ENCODE data around the gene RUNX2.

DNA sequence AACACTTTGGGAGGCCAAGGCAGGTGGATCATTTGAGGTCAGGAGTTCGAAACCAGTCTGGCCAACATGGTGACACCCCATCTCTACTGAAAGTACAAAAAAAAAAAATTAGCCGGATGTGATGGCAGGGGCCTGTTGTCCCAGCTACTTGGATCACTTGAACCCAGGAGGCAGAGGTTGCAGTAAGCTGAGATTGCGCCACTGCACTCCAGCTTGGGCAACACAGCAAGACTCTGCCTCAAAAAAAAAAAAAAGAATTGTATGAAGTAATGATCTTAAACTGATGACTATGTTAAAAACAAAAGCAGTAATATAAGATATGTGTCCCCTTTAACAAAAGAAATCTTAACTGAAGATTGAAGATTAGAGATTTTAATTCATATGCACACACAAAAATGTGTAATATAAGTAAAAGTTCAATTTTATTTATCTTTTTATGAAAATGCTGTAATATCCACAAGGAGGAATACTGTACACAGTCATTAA, 29.0 kb upstream of the RUNX2 start:
- no peak for TF ChIP-seq POLR2A (IDR thresholded peaks at IDR 0.05)
- no peak for TF ChIP-seq CTCF (IDR thresholded peaks at IDR 0.05)

Measured in esophagus squamous epithelium (tissue), 4 donors.